GM12891 (cell line): ENCODE results near the gene ATG7.

Source experiments
- PAX5 ChIP-seq: IDR thresholded peaks from 2 replicates; pipeline ENCODE4 v1.6.1; 2011; ENCODE audit warnings: low read length, moderate library complexity, mild to moderate bottlenecking; ENCODE audit not compliant: insufficient read depth, severe bottlenecking
- POLR2A ChIP-seq: IDR thresholded peaks from 2 replicates; pipeline ENCODE4 v1.6.1; 2011; ENCODE audit warnings: low read depth, low read length, control low read depth
- POLR2AphosphoS5 ChIP-seq: IDR thresholded peaks from 2 replicates; pipeline ENCODE4 v1.6.1; 2011; ENCODE audit warnings: low read depth, low read length, control low read depth
- TAF1 ChIP-seq: IDR thresholded peaks from 2 replicates; pipeline ENCODE4 v1.6.1; 2011; ENCODE audit warnings: low read depth, low read length, control low read depth

- no peak for TF ChIP-seq POLR2AphosphoS5
- TF ChIP-seq POLR2A = no peak
- TF ChIP-seq TAF1 = no peak
- TF ChIP-seq PAX5 = no peak
These were observed 263.2 kb downstream of the ATG7 start for GRCh38 chr3:11535243-11535960.
